ENCODE measurements around the gene PCSK6.
"Not testable (repeated sequence)": the region's sequence is repeated elsewhere in the genome, so short reads cannot be mapped to it uniquely, and the experiment has no call there.

The PCSK6 gene

GRCh38 chr15:101366853-101367252 is 122.7 kb downstream of the PCSK6 start:
- no peak for DNase-seq
- TF ChIP-seq GATA1 (IDR thresholded peaks at IDR 0.05; ENCODE audit: low read depth, low read length) (no peak), POLR2A (IDR thresholded peaks at IDR 0.05; ENCODE audit: low read length) (no peak)

- TF ChIP-seq POLR2A (IDR thresholded peaks at IDR 0.05; ENCODE audit: low read length): no peak
- TF ChIP-seq GATA1 (IDR thresholded peaks at IDR 0.05; ENCODE audit: low read depth, low read length): no peak
- no peak for DNase-seq
These were observed 126.4 kb downstream of the PCSK6 start for GRCh38 chr15:101362986-101363566.

GRCh38 chr15:101362359-101362758 is 127.1 kb downstream of the PCSK6 start:
- no peak for TF ChIP-seq POLR2A (IDR thresholded peaks at IDR 0.05; ENCODE audit: low read length)
- no peak for TF ChIP-seq GATA1 (IDR thresholded peaks at IDR 0.05; ENCODE audit: low read depth, low read length)
- no peak for DNase-seq

GRCh38 chr15:101361418-101361817 is 128.1 kb downstream of the PCSK6 start:
- TF ChIP-seq GATA1 (IDR thresholded peaks at IDR 0.05; ENCODE audit: low read depth, low read length) (no peak), POLR2A (IDR thresholded peaks at IDR 0.05; ENCODE audit: low read length) (no peak)
- no peak for DNase-seq

GRCh38 chr15:101359365-101359947 is 130.1 kb downstream of the PCSK6 start:
- DNase-seq: no peak
- no peak for TF ChIP-seq GATA1 (IDR thresholded peaks at IDR 0.05; ENCODE audit: low read depth, low read length)
- no peak for TF ChIP-seq POLR2A (IDR thresholded peaks at IDR 0.05; ENCODE audit: low read length)

GRCh38 chr15:101358895-101359294 is 130.6 kb downstream of the PCSK6 start:
- no peak for DNase-seq
- TF ChIP-seq GATA1 (IDR thresholded peaks at IDR 0.05; ENCODE audit: low read depth, low read length): no peak
- no peak for TF ChIP-seq POLR2A (IDR thresholded peaks at IDR 0.05; ENCODE audit: low read length)

GRCh38 chr15:101357885-101358284 is 131.6 kb downstream of the PCSK6 start:
- TF ChIP-seq GATA1 (IDR thresholded peaks at IDR 0.05; ENCODE audit: low read depth, low read length) (no peak), POLR2A (IDR thresholded peaks at IDR 0.05; ENCODE audit: low read length) (no peak)
- no peak for DNase-seq

- no peak for TF ChIP-seq POLR2A (IDR thresholded peaks at IDR 0.05; ENCODE audit: low read length)
- TF ChIP-seq GATA1 (IDR thresholded peaks at IDR 0.05; ENCODE audit: low read depth, low read length): no peak
- DNase-seq: no peak
These were observed 132.2 kb downstream of the PCSK6 start for GRCh38 chr15:101357333-101357732.

- DNase-seq: not testable (repeated sequence)
These were observed 132.9 kb downstream of the PCSK6 start for GRCh38 chr15:101356512-101357172.

- TF ChIP-seq GATA1 (IDR thresholded peaks at IDR 0.05; ENCODE audit: low read depth, low read length) (no peak), POLR2A (IDR thresholded peaks at IDR 0.05; ENCODE audit: low read length) (no peak)
- DNase-seq: no peak
These were observed 133.6 kb downstream of the PCSK6 start for GRCh38 chr15:101355678-101356464.

- no peak for DNase-seq
- no peak for TF ChIP-seq POLR2A (IDR thresholded peaks at IDR 0.05; ENCODE audit: low read length)
- TF ChIP-seq GATA1 (IDR thresholded peaks at IDR 0.05; ENCODE audit: low read depth, low read length): no peak
These were observed 134.4 kb downstream of the PCSK6 start for GRCh38 chr15:101354891-101355623.

GRCh38 chr15:101353240-101353639 is 136.3 kb downstream of the PCSK6 start:
- TF ChIP-seq GATA1 (IDR thresholded peaks at IDR 0.05; ENCODE audit: low read depth, low read length) (no peak), POLR2A (IDR thresholded peaks at IDR 0.05; ENCODE audit: low read length) (no peak)
- no peak for DNase-seq

- TF ChIP-seq POLR2A (IDR thresholded peaks at IDR 0.05; ENCODE audit: low read length) (no peak), GATA1 (IDR thresholded peaks at IDR 0.05; ENCODE audit: low read depth, low read length) (no peak)
- no peak for DNase-seq
These were observed 137.8 kb downstream of the PCSK6 start for GRCh38 chr15:101351736-101352135.

All from erythroblast (primary cell).